CD4-positive, alpha-beta T cell treated with Interleukin-2 at 100 ng/mL for 4 hours (primary cell): ENCODE data around the gene TMEM258.

ENCODE experiments used
- DNase-seq: peaks from one replicate; pipeline ENCODE4 v3.0.0-alpha.2; 2020; ENCODE audit warnings: low spot score

The TMEM258 gene

GRCh38 chr11:61775606-61776554 lies 16.5 kb downstream of the TMEM258 start:
- DNase-seq = peak; percentile 14

GRCh38 chr11:61775106-61775505 lies 17.3 kb downstream of the TMEM258 start:
- DNase-seq = no peak

DNA sequence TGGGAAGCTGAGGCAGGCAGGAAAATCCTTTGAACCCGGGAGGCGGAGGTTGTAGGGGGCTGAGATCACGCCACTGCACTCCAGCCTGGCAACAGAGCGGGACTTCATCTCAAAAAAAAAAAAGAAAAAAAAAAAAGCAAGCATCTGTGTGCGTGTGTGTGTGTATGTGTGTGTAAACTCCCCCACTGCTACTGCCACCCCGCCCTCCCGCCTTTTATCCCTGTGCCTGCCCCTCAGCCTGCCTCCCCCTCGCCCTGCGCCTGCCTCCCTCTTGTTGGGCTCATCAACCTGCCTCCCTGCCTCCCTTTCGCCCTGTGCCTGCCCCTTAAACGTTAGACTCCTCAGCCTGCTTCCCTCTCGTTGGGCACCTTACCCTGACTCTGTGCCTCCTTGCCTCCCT lies 18.0 kb downstream of the TMEM258 start:
- DNase-seq = no peak

DNA sequence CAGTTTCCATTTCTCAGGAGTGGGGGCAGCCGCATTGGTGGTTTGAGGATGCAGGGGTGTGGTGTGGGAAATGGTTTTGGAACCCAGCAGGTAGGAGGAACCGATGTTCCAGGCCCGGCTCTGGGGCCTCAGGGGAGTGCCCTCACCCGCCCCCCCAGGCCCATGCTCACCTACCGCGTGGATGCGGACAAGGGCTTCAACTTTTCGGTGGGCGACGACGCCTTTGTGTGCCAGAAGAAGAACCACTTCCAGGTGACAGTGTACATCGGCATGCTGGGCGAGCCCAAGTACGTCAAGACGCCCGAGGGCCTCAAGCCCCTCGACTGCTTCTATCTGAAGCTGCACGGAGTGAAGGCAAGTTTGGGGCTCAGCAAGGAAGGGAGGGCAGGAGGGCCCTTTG lies 18.6 kb downstream of the TMEM258 start:
- DNase-seq = no peak

- DNase-seq = no peak
These were observed 19.0 kb downstream of the TMEM258 start for GRCh38 chr11:61773356-61773755.

- DNase-seq = no peak
These were observed 20.4 kb downstream of the TMEM258 start for GRCh38 chr11:61771985-61772455.

GRCh38 chr11:61771195-61771894 lies 21.1 kb downstream of the TMEM258 start:
- DNase-seq = no peak

- no peak for DNase-seq
These were observed 22.3 kb downstream of the TMEM258 start for GRCh38 chr11:61769946-61770683.

- no peak for DNase-seq
These were observed 23.1 kb downstream of the TMEM258 start for GRCh38 chr11:61769169-61769920.

- DNase-seq = no peak
These were observed 23.9 kb downstream of the TMEM258 start for GRCh38 chr11:61768376-61769076.

DNA sequence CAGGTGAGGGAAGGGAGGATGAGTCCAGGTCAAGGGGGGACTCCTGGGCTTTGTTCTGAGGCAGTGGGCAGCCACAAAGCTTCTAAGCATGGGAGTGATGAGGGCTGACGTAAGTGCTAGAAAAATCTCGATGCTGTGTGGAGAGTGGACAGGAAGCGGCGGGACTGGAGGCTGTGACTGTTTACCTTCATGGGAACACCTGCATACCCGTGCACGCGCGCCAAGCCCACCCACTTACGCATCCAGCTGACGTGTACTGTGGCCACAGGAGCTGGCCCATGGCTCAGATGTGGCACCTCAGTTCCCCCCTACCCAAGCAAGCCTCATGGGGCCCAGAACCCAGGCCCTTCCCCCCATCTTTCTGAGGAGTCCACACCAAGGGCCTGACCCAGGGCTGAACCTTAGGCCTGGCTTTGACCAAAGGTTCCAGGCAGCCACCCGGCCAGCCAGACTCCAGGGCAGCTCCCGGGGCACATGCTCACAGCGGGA lies 26.0 kb downstream of the TMEM258 start:
- no peak for DNase-seq

DNA sequence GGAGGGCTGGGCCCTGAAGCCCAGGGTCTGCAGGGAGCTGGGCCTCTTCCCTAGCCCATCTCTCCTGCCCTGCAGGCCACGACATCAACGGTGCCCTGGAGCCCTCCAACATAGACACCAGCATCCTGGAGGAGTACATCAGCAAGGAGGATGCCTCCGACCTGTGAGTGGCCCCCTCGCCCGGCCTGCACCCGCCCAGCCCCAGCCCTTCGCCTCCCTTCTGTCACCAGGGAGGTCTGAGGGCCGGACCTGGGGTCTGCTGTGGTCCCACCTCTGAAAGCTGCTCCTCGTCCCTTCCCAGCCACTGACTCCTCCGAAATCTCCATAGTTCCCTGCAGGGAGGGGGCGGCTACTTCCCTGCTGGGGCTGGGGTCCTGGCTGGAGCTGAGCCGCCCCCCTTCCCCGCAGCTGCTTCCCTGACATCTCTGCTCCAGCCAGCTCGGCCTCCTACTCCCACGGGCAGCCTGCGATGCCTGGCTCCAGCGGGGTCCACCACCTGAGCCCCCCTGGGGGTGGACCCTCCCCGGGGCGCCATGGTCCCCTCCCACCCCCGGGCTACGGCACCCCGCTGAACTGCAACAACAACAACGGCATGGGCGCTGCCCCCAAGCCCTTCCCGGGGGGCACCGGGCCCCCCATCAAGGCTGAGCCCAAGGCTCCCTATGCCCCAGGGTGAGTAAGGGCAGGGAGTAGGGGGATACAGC lies 26.7 kb downstream of the TMEM258 start:
- no peak for DNase-seq

- DNase-seq = no peak
These were observed 27.7 kb downstream of the TMEM258 start for GRCh38 chr11:61764606-61765260.

DNA sequence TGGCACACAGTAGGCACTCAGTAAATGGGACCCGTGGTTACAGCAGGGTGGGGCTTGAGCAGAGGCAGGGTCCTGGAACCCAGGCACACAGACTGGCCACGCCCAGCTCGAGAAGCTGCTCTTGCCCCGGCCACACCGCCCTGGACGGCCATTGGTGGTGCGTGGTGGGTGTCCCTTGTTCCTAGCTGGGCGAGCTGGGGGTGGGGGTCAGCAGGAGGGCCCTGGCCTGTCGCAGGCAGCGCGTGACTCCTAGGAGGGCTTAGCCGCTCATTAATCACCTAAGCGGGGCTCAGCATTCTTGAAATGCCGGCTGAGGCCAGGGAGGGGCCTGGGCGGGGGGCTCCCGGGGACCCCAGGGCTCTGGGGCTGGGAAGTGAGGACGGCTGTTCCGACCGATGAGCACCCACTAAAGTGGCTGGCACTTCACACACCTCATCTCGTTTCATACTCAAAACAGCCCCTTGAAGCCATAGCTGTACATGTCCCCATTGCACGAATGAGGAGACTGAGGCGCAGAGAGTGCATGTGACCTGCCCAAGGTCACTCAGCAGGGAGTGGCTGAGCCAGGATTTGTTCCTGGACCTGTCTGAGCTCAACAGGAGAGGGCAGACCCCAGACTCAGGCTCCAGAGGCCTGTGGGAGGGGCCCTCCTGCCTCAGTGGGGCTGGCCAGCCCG lies 28.3 kb downstream of the TMEM258 start:
- no peak for DNase-seq

GRCh38 chr11:61762798-61763197 lies 29.6 kb downstream of the TMEM258 start:
- no peak for DNase-seq

- no peak for DNase-seq
These were observed 30.2 kb downstream of the TMEM258 start for GRCh38 chr11:61762223-61762615.

DNA sequence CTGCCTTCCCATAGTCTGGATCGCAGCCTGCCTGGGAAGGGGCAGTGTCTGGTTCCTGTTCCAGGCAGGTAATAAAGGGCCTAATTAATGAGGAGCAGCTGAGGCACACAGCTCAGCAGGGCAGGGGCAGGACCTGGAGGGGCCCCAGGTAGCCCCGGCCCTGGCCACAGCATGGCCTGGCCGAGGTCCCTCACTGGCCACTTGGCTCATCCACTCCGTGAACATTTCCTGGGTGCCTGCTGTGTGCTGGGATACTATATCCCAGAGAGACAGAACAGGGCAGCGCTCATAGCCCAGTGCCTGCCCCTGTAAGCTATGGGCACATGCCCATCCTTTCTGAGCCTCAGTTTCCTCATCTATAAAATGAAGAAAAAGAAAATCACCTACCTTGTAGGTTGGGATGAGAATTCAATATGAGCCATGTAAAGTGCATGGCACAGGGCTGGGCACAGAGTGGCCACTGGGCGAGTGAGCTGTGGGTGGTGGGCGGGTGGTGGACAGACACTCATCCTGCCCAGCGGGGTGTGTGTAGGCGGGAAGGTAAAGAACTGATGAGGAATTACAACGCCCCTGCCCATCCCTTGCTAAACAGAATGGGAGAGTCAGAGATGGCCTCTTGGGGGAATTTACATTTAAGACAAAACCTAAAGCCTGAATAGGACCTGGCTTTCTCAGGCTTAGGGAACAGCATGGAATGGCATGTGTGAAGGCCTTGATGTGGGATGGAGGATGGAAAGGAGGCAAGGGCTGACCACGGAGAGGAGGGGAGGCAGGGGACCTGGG lies 30.8 kb downstream of the TMEM258 start:
- DNase-seq = no peak

GRCh38 chr11:61760946-61761345 lies 31.5 kb downstream of the TMEM258 start:
- DNase-seq = no peak
